Mucosa of stomach (tissue), 1 donor: ENCODE measurements around the gene THRB.

Source experiments
- H3K27me3 ChIP-seq: one replicate; pipeline ENCODE4 v1.7.0; 2013; ENCODE audit warnings: mild to moderate bottlenecking, low read length; ENCODE audit not compliant: control insufficient read depth, insufficient read depth
- H3K36me3 ChIP-seq: one replicate; pipeline ENCODE4 v1.7.0; 2013; ENCODE audit warnings: low read length; ENCODE audit not compliant: control insufficient read depth, insufficient read depth
- H3K4me1 ChIP-seq: one replicate; pipeline ENCODE4 v1.7.0; 2013; ENCODE audit warnings: mild to moderate bottlenecking, low read length; ENCODE audit not compliant: control insufficient read depth, insufficient read depth
- H3K4me3 ChIP-seq: one replicate; pipeline ENCODE4 v1.7.0; 2013; ENCODE audit warnings: low read length
- H3K9ac ChIP-seq: one replicate; pipeline ENCODE4 v1.7.0; 2013; ENCODE audit warnings: mild to moderate bottlenecking, low read length, moderate library complexity
- H3K9me3 ChIP-seq: one replicate; pipeline ENCODE4 v1.7.0; 2013; ENCODE audit warnings: mild to moderate bottlenecking, low read length, moderate library complexity; ENCODE audit not compliant: control insufficient read depth
- donor health status: Pancreatic carcinoma.

Gene THRB

DNA sequence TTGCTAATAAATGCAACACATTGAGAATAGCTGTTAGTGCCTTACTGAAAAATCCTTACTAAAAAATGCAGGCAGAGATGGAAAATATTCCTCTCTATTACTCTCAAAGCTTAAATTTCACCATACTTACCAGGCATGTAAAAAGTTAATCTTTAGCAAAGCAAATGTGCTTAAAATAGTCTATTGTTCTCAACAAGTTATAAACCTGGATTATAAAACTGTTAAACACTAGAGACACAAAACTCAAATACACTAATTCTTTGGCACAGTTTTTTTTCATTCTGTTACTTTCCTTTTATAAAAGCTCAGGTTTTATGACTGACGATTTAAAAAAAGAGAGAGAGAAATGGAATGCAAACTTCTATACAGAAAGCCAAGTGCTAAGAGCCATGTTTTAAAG is 119.8 kb downstream of the THRB start:
- no peaks in the 10 kb centered on the region for H3K27me3 ChIP-seq
- H3K9ac ChIP-seq = no peak overlapping the region
- no peak overlapping the region for H3K4me3 ChIP-seq
- no peaks in the 10 kb centered on the region for H3K36me3 ChIP-seq
- no peaks in the 10 kb centered on the region for H3K9me3 ChIP-seq
- H3K4me1 ChIP-seq = peaks cover 8% of the 10 kb centered on the region

DNA sequence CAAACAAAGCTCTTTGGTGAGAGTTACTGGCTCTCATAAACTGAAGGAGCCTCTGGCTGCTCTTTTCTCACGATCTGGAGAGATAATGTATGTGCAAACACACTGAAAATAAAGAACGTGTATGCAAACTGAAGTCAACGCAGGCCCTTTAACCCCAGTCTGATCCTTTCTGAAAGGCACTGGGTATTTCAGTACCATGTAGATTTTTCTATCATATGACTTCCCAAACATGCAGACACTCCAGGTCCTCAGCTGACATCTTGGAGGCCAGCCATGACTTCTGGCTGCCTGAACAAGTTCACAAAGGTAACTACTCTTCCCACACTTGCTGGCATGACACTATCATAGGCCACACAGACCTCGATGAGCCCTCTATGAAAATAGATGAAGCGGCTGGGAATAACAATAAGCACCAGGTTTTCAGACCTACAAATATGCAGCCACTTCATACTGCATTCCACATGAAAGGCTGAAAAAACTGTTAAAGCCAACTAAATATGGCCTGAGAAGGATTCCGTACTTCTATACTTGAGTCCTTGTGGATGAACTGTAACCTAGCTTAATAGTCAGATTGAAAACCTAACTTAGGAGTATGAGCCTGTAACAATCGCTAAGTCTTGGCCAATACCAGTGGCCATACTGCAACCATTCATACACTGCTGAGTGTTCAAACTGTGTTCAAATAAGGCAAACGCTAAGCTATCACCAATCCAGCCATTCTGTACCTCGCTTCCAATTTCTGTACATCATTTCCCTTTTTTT is 121.3 kb downstream of the THRB start:
- Histone ChIP-seq H3K9ac (no peak overlapping the region), H3K36me3 (no peaks in the 10 kb centered on the region), H3K27me3 (no peaks in the 10 kb centered on the region), H3K4me1 (peaks cover 8% of the 10 kb centered on the region), H3K4me3 (no peak overlapping the region), H3K9me3 (no peaks in the 10 kb centered on the region)

DNA sequence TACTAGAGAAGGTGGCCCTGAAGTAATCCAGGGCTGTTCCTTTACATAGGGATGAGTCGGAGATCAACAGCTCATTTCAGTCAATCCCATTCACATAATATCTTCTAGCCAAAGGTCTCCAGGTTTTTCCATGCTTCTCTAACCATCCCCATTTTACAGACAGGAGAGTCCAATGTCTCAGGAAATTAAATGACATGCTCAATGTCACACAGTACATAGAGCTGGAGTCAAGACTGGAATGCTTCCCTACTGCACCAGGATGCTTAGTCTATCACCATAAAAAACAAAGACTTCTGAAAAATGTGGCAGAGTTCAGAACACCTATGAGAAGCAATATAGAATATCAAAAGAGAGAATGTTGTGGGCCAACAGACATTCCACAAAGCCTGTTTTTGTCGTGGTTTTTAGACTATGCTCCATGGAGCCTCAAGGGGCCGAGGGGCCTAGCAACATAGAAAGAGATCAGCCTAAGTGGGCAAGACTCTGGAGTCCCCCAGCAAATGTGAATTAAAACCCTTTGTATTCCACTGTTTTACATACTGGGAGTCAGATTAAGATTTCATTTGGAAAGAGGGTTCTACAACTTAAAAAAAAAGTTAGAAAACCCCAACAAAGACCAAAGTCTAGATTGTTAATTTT is 122.0 kb downstream of the THRB start:
- peaks cover 14% of the 10 kb centered on the region for H3K4me1 ChIP-seq
- no peak overlapping the region for H3K9ac ChIP-seq
- no peaks in the 10 kb centered on the region for H3K36me3 ChIP-seq
- no peaks in the 10 kb centered on the region for H3K9me3 ChIP-seq
- H3K4me3 ChIP-seq = no peak overlapping the region
- no peaks in the 10 kb centered on the region for H3K27me3 ChIP-seq

DNA sequence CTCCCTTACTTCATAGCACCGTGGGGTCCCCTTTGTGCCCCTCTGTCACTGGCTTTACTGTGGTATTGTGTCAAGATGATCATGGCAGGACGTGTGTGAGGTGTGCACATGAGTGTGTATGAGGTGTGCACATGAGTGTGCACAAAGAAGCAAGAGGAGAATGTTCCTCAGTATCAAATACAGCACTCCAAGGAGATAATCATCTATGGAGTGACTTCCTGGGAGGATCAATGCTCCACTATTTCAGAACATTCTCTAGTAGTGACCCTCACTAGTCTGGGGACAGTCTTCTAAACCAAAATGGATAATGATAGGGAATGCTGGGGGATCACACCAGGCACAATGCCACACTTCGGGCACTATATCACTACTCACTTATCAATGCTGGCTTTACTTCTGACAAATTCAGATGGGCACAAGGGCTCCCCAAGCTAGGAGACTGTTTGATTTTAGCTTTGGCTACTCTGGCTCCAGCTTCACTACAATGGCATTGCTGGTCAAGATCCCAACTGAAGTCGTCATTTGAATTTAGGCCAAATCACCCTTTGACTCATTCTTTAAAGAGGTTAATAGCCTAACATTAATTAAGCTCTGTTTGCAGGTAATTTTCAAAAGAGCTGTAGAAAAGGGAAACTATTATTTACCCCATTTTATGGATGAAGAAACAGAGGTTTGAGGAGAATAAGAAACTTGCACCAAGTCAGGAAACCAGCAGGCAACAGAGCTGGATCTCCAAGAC is 124.1 kb downstream of the THRB start:
- no peak overlapping the region for H3K4me3 ChIP-seq
- H3K4me1 ChIP-seq = peaks cover 20% of the 10 kb centered on the region

DNA sequence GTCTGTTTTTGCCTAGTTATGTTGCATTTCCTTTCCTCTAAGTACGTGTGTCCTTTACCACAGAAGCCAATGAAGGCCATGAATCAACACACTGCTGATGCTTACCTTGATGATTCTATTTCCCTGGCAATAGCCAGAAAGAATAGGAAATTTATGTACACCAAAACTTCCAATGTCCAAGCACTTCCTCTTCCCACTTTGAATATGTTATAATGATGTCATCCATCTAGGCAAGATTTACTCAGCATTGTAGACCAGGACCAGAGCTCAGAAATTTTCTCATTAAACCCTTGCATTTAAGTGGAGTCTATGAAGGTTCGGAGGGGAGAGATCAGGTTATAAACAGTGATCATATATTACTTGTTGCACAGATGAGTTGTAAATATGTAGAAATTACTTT is 126.0 kb downstream of the THRB start:
- Histone ChIP-seq H3K9me3 (no peaks in the 10 kb centered on the region), H3K9ac (no peak overlapping the region), H3K4me1 (peaks cover 35% of the 10 kb centered on the region)

More for the DNA sequence above, 124.1 kb downstream of the THRB start:
- Histone ChIP-seq H3K9ac (no peak overlapping the region), H3K27me3 (no peaks in the 10 kb centered on the region), H3K36me3 (no peaks in the 10 kb centered on the region), H3K9me3 (no peaks in the 10 kb centered on the region)

DNA sequence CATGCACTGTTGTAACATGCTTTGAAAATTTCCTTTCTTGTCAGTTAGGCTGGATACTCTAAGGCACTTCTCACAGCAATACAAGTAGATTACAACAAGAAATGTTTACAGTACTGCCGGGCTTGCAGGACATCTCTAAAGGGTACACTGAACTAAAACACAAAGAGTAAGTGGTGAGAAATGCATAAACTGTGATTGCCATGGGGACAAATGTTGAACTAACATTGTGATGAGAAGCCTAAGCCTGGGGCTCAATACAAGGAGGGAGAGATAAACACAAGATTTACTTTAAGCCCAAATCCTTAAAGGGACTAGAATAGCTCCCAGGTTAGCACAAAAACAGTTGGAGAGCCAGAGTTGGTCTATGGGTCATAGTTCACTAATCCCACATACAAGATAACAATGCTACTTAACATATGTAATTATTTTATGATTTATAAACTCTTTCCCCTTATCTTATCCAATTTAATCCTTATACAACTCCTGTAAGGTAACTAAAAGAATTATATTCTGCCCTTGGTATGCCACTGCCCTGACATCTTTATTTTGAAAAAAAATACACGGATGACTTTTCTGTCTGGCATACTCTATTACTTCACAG is 126.9 kb downstream of the THRB start:
- Histone ChIP-seq H3K9ac (no peak overlapping the region), H3K4me1 (peaks cover 43% of the 10 kb centered on the region), H3K9me3 (no peaks in the 10 kb centered on the region), H3K27me3 (no peaks in the 10 kb centered on the region), H3K4me3 (no peak overlapping the region), H3K36me3 (no peaks in the 10 kb centered on the region)

More for the DNA sequence above, 126.0 kb downstream of the THRB start:
- H3K4me3 ChIP-seq = no peak overlapping the region
- H3K27me3 ChIP-seq = no peaks in the 10 kb centered on the region
- no peaks in the 10 kb centered on the region for H3K36me3 ChIP-seq

DNA sequence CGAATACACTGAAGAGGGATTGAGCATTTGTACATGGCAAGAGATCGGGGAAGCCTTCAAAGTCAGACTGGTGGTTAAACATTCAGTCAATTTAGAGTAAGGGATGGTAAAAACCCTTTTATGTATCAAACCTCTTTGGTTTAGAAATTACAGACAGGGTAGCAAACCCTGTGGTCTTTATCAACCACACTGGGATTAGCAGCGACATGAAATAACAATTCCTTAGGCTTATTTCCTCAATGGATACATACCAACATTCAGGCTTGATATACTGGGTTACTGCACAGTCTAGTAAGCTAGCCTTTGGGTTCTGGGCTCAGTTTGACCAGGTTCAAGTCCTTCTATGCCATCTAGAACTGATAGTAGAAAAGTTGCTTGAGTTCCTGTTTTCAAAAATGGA is 127.4 kb downstream of the THRB start:
- Histone ChIP-seq H3K9ac (no peak overlapping the region), H3K27me3 (no peaks in the 10 kb centered on the region), H3K9me3 (no peaks in the 10 kb centered on the region), H3K4me3 (no peak overlapping the region), H3K4me1 (peaks cover 46% of the 10 kb centered on the region), H3K36me3 (no peaks in the 10 kb centered on the region)

DNA sequence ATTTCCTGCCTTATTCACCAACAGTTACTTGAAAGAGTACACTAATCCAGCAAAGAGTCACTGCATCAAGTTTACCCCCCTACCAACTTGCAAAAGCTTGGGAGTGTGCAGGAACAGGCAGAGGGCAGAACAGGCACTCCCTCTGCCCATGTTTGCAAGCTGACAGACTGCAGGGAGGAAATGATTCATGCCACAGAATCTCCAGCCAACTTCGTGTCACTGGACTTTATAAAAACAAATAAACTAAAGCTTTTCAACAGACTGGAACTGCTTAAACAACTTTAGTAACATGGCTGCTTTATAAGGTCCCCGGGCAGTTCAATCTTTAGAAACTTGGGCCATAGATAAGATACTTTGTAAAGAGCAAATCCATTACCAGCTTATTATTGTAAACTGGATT is 129.5 kb downstream of the THRB start:
- H3K4me1 ChIP-seq = peaks cover 46% of the 10 kb centered on the region
- H3K9ac ChIP-seq = no peak overlapping the region
- no peaks in the 10 kb centered on the region for H3K27me3 ChIP-seq
- no peak overlapping the region for H3K4me3 ChIP-seq
- no peaks in the 10 kb centered on the region for H3K36me3 ChIP-seq
- no peaks in the 10 kb centered on the region for H3K9me3 ChIP-seq

DNA sequence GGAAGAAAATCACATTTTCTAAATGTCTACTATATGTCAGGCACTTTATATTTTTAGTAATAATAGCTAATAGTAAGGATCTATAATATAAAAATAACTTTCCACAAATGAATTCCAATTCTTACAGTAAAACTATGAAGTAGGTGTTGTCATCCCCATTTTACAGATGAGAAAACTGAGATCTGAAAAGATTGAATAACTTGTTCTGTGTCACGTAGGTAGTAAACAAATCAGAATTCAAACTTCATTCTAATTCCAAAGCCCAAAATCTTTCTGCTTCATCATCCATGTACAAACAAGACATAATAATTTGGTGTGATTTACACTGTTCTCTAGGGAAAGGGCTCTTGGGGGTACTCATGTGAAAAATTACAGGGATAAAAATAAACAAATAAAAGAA is 130.3 kb downstream of the THRB start:
- no peaks in the 10 kb centered on the region for H3K36me3 ChIP-seq
- no peaks in the 10 kb centered on the region for H3K27me3 ChIP-seq
- peaks cover 46% of the 10 kb centered on the region for H3K4me1 ChIP-seq
- no peaks in the 10 kb centered on the region for H3K9me3 ChIP-seq
- H3K9ac ChIP-seq = no peak overlapping the region
- H3K4me3 ChIP-seq = no peak overlapping the region

DNA sequence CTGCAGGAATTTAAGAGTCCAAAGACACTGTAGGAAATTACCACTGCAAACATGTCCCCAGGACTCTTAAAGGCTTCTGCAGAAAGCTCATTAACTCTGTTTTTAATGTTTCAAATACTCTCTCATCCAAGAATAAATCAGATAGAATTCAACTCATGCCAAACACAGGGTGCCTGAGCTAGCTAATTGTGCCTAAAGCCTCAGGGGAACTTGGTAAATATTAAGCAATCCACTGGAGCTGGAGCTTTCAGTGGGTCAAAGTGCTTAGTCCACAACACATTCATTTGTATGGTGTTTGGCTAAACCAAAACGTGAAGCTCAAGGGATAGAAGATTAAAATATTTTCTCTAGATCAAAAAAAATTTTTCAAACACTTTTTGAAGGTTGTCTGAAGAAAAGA is 131.4 kb downstream of the THRB start:
- H3K9ac ChIP-seq = no peak overlapping the region
- no peaks in the 10 kb centered on the region for H3K36me3 ChIP-seq
- no peak overlapping the region for H3K4me3 ChIP-seq
- H3K4me1 ChIP-seq = peaks cover 46% of the 10 kb centered on the region
- H3K9me3 ChIP-seq = no peaks in the 10 kb centered on the region
- no peaks in the 10 kb centered on the region for H3K27me3 ChIP-seq

DNA sequence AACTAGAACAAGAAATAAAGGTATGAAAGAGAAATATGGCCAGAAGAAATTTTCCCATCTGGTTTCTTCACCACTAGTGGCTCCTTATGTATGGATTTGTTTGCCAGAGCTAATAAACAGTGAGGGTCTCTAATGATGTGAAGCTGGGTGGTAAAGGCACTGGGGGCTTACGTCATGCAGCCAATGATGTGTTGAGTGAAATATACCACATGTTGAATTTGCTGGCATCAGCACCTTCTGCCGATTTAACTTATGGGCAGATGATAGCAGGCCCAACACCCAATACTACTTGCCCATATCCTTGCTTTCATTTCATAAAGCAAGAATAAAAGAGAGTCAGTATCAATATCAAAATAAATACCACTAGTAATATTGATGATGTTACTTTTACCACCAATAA is 133.0 kb downstream of the THRB start:
- Histone ChIP-seq H3K9me3 (no peaks in the 10 kb centered on the region), H3K36me3 (no peaks in the 10 kb centered on the region), H3K9ac (no peak overlapping the region), H3K4me3 (no peak overlapping the region), H3K27me3 (no peaks in the 10 kb centered on the region), H3K4me1 (peaks cover 34% of the 10 kb centered on the region)

DNA sequence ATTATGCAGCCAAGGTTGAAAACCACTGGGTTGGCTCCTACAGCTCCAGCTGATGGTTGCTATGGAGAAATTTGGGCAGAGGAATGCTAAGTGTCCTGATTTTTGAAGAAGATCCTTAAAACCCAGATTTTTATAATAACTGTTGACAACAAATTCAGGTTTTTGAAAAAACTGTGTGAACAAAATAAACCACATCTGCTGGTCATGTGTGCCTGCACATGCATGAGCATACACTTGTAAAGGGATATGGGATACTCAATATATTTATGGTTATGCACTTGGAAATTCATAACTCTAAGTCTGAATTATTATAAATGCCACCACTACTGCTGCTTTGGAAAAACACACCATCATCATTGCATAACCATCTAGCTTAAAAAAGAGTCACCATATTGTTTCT is 133.7 kb downstream of the THRB start:
- H3K4me1 ChIP-seq = peaks cover 27% of the 10 kb centered on the region
- H3K9me3 ChIP-seq = no peaks in the 10 kb centered on the region
- no peaks in the 10 kb centered on the region for H3K36me3 ChIP-seq
- no peaks in the 10 kb centered on the region for H3K27me3 ChIP-seq
- H3K9ac ChIP-seq = no peak overlapping the region
- H3K4me3 ChIP-seq = no peak overlapping the region
